B cell (primary cell): ENCODE results near the gene PDE10A.

ENCODE experiments used
- EZH2 ChIP-seq: IDR thresholded peaks from 2 replicates; pipeline ENCODE4 v1.6.1; 2012; ENCODE audit warnings: borderline replicate concordance, low read depth, mild to moderate bottlenecking, moderate library complexity, low read length; ENCODE audit not compliant: insufficient read depth, poor library complexity, severe bottlenecking
- TF ChIP-seq, protein P1 (sequence below): fragments of 200-600 bp; IDR thresholded peaks from one replicate; pipeline ENCODE4 v1.8.0; 2022; ENCODE audit warnings: antibody characterized with exemption, mild to moderate bottlenecking

DNA sequence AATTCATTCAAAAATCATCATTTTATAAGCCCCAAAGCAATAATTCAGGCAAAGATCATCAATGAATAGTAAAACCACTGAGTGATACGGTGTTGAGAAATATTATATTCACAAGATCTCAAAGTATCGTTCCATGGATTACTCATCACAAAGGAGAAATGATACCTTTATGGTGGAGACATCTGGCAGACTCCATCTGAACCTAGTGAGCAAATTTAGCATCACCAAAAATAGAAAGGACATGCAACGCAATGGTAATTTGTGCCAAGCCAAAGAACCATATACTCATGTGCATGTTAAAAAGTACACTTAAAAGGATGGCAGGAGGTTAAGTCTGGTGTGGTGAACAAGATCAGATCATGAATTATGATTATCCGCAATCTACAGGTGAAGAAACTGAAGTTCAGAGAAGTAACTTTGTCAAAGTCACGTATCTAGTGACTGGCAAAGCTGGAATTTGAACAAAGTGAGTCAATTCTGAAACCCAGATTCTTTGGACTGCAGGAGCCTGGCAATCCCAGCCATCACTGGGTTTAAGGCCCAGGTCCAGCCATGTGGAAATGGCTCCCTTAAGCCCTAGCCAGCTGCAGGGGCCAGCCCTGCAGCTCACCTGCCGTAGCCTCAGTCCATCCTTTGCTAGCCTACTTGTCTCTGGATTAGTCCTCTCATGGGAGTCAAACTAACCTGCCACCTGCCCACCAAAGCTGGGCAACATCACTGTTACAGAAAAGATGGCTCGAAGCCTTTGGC is 68.3 kb downstream of the PDE10A start:
- TF ChIP-seq, protein P1, sequence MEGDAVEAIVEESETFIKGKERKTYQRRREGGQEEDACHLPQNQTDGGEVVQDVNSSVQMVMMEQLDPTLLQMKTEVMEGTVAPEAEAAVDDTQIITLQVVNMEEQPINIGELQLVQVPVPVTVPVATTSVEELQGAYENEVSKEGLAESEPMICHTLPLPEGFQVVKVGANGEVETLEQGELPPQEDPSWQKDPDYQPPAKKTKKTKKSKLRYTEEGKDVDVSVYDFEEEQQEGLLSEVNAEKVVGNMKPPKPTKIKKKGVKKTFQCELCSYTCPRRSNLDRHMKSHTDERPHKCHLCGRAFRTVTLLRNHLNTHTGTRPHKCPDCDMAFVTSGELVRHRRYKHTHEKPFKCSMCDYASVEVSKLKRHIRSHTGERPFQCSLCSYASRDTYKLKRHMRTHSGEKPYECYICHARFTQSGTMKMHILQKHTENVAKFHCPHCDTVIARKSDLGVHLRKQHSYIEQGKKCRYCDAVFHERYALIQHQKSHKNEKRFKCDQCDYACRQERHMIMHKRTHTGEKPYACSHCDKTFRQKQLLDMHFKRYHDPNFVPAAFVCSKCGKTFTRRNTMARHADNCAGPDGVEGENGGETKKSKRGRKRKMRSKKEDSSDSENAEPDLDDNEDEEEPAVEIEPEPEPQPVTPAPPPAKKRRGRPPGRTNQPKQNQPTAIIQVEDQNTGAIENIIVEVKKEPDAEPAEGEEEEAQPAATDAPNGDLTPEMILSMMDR: no peak
- no peak for TF ChIP-seq EZH2
